Femur (tissue), 1 donor: ENCODE data around the gene SPECC1L.

ENCODE experiments used
- DNase-seq: peaks from one replicate; pipeline ENCODE4 v3.0.0-alpha.2; 2017

The SPECC1L gene

GRCh38 chr22:24326266-24326665 lies 55.6 kb downstream of the SPECC1L start:
- no peak for DNase-seq

DNA sequence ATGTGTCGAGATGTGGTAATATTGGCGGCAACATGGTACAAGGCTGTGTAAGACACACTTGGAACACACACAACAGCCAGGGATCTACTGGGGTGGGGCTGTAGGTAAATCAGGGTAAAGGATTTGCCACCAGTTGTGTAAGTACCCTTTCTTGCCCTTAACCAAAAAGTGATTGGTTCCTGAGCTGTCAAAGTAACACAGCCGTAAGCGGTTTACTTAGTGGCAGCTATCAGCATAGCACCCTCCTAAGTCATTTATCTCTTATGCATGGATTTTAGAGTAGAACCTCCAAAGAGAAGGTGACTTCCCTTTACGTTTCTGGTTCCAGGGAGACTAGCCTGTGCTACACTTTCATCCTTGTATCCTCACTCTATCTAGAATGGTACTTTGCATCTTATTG lies 57.2 kb downstream of the SPECC1L start:
- DNase-seq, result no peak

DNA sequence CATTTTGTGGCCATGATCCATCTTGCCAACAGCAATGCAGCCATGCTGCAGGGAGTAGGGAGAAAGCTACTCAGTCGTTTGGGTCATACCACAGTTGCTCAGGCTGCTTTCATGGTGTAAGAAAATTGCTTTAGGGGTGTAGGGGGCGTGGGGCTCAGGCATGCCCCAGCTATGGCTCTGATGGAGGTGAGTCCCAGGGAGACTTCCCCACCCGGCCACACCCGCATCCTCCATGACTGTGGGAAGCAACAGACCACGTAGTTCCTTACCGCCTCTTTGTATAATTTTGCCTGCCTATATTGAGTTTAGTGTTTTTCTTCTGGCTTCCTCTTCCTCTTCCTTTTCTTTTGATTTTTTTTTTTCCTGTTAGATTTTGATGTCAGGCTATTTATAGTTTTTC lies 58.8 kb downstream of the SPECC1L start:
- DNase-seq, result no peak

DNA sequence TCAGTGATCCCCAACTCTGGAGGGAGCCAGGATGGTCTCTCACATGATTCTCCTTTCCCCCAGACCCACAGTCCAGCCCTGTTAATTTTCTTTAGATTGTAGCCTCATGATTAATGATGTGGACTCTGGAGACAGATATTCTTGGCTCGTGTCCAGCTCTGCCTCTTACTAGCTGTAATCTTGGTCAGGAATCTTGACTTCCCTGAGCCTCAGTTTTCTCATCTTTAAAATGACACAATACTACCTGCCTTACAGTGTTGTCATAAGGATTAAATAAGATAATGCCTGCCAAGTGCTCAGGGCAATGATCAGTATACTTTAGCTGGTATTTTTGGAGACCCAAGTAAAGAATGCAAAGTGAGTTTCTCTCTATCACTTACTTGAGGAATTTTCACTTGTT lies 60.0 kb downstream of the SPECC1L start:
- DNase-seq, result no peak

DNA sequence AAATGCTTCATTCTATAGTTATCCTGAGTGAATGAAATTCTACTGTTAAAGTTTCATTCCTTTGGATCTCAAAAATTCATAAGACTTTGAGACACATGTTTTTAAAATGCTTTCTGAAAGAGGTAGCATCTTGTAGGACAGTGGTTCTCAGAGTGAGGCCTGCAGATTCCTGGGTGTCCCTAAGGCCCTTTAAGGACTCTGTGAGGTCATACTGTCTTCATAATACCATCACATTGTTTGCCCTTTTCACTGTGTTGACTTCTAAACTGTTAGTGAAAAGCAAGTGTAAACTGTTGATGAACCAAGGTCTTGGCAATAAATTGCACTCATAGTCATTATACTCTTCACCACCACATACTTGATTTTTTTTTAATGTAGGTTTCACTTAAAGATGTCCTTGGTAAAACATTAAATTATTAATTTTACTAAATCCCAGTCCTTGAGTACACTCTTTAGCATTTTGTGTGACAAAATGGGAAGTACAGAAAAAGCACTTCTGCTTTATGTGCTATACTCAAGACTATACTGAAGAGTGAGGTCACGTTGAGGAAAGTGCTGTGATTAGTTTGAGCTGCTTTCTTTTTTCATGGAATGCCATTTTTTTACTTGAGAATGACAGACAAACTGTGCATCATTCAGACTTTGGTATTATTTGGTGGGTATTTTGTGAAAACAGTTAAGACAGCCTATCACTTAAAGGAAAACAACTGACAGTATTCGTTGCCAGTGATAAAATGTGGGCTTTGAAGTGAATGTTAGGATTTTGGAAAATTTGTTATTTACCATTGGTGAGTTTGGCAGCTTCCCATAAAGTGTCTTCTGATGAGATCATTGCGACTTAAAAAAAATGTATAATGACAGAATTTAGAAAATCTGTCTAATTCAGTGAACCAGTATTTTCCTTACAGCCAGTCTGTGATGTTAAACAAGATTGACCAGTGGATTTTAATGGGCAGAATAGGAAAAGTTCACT lies 61.1 kb downstream of the SPECC1L start:
- no peak for DNase-seq

DNA sequence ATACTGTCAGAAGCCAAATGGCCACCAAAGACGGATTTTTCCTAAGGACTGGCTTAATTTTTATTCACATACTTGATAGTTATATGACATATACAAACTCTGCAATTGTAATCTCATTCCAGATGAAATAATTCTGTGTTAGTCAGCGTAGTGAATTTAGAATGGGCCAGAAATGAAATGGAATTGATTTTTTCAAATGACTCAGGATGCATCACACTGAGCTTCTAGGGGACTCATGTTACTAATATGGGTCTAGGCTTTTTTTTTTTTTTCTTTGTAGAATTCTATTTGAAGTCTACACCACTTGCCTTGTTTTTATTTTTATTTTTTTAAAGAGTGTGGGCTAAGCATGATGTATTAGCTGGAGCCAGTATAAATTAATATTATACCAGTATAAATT lies 62.7 kb downstream of the SPECC1L start:
- DNase-seq, result no peak

DNA sequence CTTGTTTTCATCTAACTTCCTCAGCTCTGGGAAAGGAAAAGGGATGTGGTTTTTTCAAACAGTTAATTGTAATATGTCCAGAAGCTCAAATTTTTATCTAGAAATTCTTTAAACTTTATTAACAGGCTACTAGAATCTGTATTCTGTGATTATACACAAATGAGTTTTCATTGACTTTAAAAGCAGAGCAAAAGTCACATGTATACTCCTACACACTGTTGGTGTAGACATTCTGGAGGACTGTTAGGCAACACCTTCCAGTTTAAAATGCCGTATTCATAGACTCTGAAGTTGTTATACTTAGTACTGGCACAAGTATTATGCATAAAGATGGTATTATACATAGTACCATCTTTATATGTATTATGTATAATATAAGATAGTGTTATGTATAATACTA lies 64.9 kb downstream of the SPECC1L start:
- no peak for DNase-seq

DNA sequence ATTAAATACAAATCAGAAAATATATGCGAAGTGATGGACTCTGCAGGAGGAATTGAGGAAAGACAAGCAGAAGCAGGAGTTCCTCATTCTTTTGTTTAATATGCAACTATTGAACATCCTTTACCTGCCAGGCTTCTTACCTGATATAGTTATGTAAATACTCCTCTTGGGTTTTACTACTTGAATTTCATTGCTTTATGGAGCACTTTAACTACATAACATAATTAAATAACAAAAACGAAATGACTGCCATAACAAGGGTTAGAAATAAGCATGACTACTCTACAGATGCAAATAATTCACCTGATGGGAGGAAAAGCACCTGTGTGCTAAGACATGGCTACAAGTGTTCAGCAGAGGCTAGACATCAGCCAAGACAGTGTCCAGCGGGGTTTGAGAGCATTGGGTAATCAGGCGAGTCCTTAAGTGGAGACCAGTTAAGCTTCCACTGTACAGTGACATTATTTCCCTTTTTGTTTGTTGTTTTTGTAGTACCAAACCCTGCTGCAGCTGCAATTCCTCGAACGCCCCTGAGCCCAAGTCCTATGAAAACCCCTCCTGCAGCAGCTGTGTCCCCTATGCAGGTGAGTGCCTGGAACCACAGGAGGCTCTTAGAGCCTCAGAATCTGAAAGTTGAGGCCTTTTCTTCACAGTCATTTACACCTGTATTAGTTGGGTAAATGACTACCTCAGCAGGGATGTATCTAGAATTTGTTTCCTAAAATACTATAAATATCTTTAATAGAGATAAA lies 67.4 kb downstream of the SPECC1L start:
- DNase-seq, result no peak

GRCh38 chr22:24338726-24339451 lies 68.3 kb downstream of the SPECC1L start:
- DNase-seq, result no peak

GRCh38 chr22:24339452-24339747 lies 68.8 kb downstream of the SPECC1L start:
- no peak for DNase-seq

- no peak for DNase-seq
Observed at GRCh38 chr22:24341627-24342026, 71.0 kb downstream of the SPECC1L start.

GRCh38 chr22:24350627-24351026 lies 80.0 kb downstream of the SPECC1L start:
- no peak for DNase-seq

DNA sequence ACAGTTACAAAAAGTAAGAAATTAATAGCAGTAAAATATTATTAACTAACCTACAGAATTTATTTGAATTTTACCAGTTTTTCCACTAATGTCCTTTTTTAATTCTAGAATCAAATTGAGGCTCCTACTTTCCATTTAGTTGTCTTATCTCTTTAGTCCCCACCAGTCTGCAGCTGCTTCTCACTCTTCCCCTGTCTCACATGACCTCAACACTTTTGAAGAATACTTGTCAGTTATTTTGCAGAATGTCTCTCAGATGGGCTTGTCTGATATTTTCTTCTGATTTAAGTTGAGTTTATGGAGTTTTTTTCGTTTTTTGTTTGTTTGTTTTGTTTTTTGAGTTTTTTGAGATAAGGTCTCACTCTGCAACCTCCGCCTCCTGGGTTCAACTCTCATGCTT lies 82.5 kb downstream of the SPECC1L start:
- no peak for DNase-seq

DNA sequence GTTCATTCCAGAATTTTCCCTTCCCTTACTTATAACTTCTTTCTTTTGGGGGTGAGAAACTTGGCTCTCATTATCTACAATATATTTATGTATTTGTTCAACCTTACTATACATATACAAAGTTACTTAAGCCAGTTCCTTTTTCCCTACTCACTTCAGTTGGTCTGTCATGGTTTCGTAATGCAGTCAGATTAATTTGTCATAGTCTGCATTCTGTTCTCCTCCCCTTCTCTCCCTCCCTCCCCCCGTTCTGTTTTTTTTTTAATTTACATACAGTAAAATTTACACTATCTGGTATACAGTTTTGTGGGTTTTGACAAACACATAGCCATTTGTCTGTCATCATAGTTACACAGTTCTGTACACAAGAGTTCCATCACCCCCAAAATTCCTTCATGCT lies 84.9 kb downstream of the SPECC1L start:
- DNase-seq, result no peak

- no peak for DNase-seq
Observed at GRCh38 chr22:24357547-24357946, 86.9 kb downstream of the SPECC1L start.

DNA sequence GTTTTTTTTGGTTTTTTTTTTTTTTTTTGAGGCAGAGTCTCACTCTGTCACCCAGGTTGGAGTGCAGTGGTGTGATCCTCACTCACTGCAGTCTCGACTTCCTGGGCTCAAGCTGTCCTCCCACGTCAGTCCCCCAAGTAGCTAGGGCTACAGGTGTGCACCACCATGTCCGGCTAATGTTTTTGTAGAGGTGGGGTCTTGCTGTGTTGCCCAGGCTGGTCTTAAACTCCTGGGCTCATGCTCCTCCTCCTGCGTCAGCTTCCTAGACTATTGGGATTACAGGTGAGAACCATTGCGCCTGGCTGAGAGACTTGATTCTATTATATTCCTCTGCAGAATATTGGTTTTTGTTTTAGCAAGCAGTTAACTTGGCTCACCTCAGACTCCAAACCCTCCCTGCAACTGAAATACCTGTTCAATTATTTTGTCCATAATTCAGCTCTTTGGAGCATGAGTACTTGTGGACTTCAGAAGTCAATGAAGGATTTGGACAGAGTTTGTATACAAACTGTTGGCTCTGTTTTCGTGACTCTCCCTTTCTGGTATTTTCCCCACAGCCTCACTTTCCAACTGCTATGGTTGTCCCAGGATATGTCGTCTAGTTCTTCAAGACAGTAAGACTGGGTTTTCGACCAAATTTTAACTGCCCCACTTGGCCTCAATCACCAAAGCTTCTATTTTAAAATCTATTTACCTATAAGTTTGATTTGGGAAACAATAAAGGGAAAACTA lies 87.6 kb downstream of the SPECC1L start:
- DNase-seq, result no peak

- no peak for DNase-seq
Observed at GRCh38 chr22:24359452-24360120, 89.0 kb downstream of the SPECC1L start.

GRCh38 chr22:24361976-24362646 lies 91.5 kb downstream of the SPECC1L start:
- no peak for DNase-seq

- no peak for DNase-seq
Observed at GRCh38 chr22:24363243-24363642, 92.6 kb downstream of the SPECC1L start.

DNA sequence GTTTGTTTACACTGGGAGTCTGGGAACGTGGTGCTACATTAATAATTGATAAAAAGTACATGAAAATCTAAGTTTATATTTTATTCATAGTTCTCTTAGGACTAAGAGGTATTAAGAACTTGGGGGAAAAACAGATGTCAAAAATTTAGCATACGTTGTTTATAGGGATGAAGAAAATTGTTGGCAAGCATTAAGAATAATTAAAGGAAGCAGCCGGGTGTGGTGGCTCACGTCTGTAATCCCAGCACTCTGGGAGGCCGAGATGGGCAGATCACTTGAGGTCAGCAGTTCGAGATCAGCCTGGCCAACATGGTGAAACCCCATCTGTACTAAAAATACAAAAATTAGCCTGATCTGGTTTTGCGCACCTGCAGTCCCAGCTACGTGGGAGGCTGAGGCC lies 96.1 kb downstream of the SPECC1L start:
- DNase-seq, result no peak

DNA sequence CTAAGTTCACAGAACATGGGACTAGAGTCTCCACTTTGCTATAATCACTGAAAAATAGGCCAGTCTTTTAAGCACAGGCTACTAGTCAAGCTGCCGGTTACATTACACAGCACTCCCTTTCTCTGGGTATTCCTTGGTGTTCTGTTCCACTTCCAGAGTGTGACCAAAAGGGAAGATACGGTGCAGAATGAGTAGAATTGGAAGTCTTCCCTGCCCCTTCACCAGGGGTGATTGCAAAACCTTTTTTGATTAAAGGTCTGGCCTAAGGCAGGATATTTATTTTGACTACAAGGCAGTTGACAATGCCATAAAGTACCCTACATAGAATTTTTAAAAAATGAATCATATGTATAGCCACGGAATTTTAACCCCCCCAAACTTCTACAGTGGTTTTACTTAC lies 97.2 kb downstream of the SPECC1L start:
- no peak for DNase-seq

DNA sequence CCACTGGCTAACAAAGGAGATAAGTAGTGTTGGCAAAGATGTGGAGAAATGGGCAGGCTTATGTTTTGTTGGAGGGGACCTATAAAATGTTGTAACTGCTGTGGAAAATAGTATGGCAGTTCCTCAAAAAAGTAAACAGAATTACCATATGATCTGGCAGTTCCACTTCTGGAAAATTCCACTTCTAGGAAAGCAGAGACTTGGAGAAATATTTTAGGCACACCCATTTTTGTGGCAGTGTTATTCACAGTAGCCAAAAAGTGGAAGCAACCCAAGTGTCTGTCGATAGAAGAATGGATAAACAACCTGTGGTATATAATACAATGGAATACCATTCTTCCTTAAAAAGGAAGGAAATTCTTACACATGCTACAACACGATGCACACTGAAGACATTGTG lies 99.8 kb downstream of the SPECC1L start:
- no peak for DNase-seq
